ENCODE data around the gene ACADL.

The ACADL gene

DNA sequence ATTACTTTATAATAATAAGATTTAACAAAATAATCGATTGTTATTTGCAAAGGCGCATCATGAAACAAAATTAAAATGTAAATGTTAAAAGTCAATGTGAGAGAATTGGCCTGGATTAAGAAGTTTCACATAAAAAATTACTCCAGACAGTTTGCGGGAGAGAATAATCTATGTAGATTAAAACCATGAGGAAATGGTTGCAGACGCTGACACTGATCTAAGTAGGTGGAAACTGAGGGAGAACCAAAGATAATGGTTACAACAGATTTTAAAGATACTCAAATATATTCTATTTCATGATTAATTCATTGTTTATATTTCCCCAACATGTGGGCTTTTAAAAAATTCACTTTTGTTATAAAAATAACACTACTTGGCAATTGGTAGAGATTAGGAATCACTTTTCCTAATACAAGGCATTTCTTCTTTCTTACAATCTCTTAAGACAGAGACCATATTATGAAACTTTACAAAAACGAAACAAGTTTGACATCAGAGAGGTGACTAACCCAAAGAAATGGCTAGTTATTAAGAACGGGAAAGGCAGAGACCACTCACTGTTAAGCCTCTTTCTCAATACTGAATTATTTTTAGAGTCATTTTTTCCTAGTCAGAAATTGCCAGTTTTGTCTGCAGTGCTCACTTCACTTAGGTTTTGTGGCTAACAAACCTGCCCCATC is 55.6 kb downstream of the ACADL start:
- no peak for DNase-seq

GRCh38 chr2:210167227-210167626 is 58.0 kb downstream of the ACADL start:
- no peak for DNase-seq

DNA sequence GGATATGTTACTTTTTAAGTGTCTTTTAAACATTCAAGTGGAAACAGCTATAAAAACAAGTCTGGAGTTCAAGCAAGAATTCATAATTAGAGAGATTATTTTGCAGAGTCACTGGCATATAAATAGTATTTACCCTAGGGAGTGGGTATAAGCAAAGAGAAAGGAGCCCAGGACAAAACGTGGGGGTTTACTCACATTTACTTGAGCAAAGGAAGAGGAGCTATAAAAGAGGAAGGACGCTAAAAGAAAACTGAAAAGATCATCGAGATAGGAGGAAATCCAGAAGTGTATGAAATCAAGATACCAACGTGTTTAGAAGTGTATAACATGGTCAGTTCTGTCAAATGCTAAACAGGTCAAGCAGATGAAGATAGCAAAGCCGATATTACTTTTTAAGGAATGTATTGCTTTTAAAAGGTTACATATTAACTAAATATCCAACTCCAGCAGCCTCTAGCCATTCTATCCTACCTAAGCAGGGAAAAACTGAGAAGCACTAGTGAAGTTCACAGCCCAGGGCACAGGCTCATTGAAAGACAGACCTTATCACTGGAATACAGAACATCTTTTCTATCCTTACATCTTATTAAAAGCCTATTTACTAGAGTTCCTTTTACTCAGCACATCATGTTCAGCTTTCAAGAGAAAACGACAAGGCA is 62.7 kb downstream of the ACADL start:
- no peak for DNase-seq

- no peak for DNase-seq
These were observed 66.2 kb downstream of the ACADL start for GRCh38 chr2:210159059-210159458.

GRCh38 chr2:210158236-210158635 is 67.0 kb downstream of the ACADL start:
- no peak for DNase-seq

DNA sequence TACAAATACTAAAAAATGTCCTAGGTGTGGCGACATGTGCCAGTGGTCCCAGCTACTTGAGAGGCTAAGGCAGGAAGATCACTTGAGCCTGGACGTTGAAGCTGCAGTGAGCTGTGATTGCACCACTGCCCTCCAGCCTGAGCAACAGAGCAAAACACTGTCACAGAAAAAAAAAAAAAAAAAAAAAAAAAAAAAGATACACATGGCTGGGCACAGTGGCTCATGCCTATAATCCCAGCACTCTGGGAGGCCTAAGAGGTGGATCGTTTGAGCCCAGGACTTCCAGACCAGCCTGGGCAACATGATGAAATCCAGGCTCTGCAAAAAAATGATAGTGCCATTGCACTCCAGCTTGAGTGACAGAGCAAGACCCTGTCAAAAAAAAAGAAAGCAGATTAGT is 67.7 kb downstream of the ACADL start:
- DNase-seq, result no peak

DNA sequence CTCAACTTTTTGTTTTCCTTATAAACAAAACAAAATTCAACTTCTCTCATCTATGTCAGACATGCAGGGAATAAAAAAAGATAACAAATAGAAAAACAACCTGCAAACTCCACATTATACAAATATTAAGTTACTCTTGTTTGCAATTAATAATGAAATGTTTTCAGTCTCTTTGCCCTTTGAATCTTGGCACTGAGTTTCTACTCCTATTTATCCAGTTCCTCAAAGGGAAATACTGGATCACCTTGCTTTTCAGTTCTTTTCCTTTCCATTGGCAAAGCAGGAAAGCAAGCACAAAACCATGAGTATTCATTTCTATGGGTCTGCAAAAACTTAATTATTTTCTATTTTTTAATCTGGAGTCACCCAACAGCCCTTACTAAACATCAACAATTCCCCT is 77.6 kb downstream of the ACADL start:
- no peak for DNase-seq

Data from stimulated activated CD4-positive, alpha-beta T cell treated with anti-CD3 and anti-CD28 coated beads, Interleukin-4, amount 100 ng/mL, for 1 hour (primary cell).